Gastrocnemius medialis (tissue), 4 donors: ENCODE measurements around the gene CRK. TPM values are rescaled to one million over a fixed set of nuclear protein-coding genes. Genes with fewer than 3 reads are reported as not detected.
"Not testable (repeated sequence)": the region's sequence is repeated elsewhere in the genome, so short reads cannot be mapped to it uniquely, and the experiment has no call there.

Experiments
- ATAC-seq, 2 donors: fragments of 150-250 bp; one replicate each; pipeline ENCODE4 v1.9.1; 2016
- DNase-seq, 2 donors: peaks; one replicate each; pipeline ENCODE4 v3.0.0-alpha.2; 2019
- H3K27ac ChIP-seq, 4 donors: fragments of 200-600 bp; sonication (generic); 1 replicate in 1 of 4; 2 replicates in 3 of 4; pipeline ENCODE4 v1.5.1; 2016 to 2018; ENCODE audit warnings: mild to moderate bottlenecking in 2 of 4, moderate library complexity in 1 of 4
- H3K27me3 ChIP-seq, 3 donors: fragments of 200-600 bp; sonication (generic) in 2 of 3; 1 replicate in 1 of 3; 2 replicates in 2 of 3; pipeline versions ENCODE4 v1.5.1 to v1.6.0; 2016 to 2019; ENCODE audit warnings: mild to moderate bottlenecking in 1 of 3, moderate library complexity in 1 of 3
- H3K36me3 ChIP-seq, 2 donors: fragments of 200-600 bp; sonication (generic) in 1 of 2; one replicate each; pipeline ENCODE4 v1.5.1; 2017 to 2018
- H3K4me1 ChIP-seq, 2 donors: fragments of 200-600 bp; sonication (generic) in 1 of 2; one replicate each; pipeline ENCODE4 v1.5.1; 2016 to 2017; ENCODE audit warnings: mild to moderate bottlenecking in 2 of 2
- H3K4me3 ChIP-seq, 4 donors: fragments of 200-600 bp; sonication (generic) in 3 of 4; 1 replicate in 1 of 4; 2 replicates in 3 of 4; pipeline ENCODE4 v1.5.1; 2016 to 2019; ENCODE audit warnings: mild to moderate bottlenecking in 2 of 4
- H3K9me3 ChIP-seq, 3 donors: fragments of 200-600 bp; sonication (generic) in 2 of 3; 1 replicate in 1 of 3; 2 replicates in 2 of 3; pipeline ENCODE4 v1.5.1; 2016 to 2019
- CTCF ChIP-seq, 5 experiments: fragments of 450-650 bp in 3 of 5; fragments of 200-600 bp in 2 of 5; sonication (generic) in 2 of 5; IDR thresholded peaks in 4 of 5; conservative IDR thresholded peaks in 1 of 5; 1 replicate in 4 of 5; 2 replicates in 1 of 5; pipeline ENCODE4 v1.5.1; 2016 to 2019; ENCODE audit warnings: antibody characterized with exemption in 5 of 5, mild to moderate bottlenecking in 3 of 5, moderate library complexity in 3 of 5
- POLR2A ChIP-seq, 2 donors: fragments of 450-650 bp; IDR thresholded peaks; one replicate each; pipeline ENCODE4 v1.6.1; 2017; ENCODE audit warnings: antibody characterized with exemption in 2 of 2, mild to moderate bottlenecking in 2 of 2, moderate library complexity in 2 of 2
- in situ Hi-C, 4 donors: fragments of 200-750 bp; cut with MboI; loops; one replicate each; pipeline versions ENCODE4 v1.15.0 to v1.8.0; 2017; ENCODE audit warnings: low sequenced_read_pairs in 4 of 4
- intact Hi-C: fragments of 100-400 bp; cut with DNase I; formaldehyde crosslinking; loops from one replicate; pipeline ENCODE4 v1.15.1; 2023; ENCODE audit warnings: low total_unique reads
- total RNA-seq, 4 donors: library from RNA; depleted of rRNA; stranded (reverse); fragments of >200 nt; gene quantifications; one replicate each; pipeline versions ENCODE4 v1.1.0 to v1.2.3, GENCODE V29; 2016

Gene CRK
- total RNA-seq, 4 donors from 2014 or later = 48.6 to 64.6 (median 56.7) TPM

- peaks cover 90 to 91% of the 10 kb centered on the region in 2 donors for H3K4me1 ChIP-seq
- peak overlapping the region in 3 of 4 donors; percentile 21 to 35 (median 27) for H3K4me3 ChIP-seq
- intact Hi-C loops (no loop called here), in situ Hi-C loops (no loop called here)
- no peaks in the 10 kb centered on the region for H3K36me3 ChIP-seq
- H3K27ac ChIP-seq = peak overlapping the region; percentile 96 to 100 (median 98)
- ATAC-seq (no peak), DNase-seq (no peak)
- TF ChIP-seq POLR2A (IDR thresholded peaks at IDR 0.05) (no peak), CTCF (IDR thresholded peaks at IDR 0.05 in 4 of 5, conservative IDR thresholded peaks at IDR 0.05 in 1 of 5) (no peak)
- no peaks in the 10 kb centered on the region for H3K9me3 ChIP-seq
- no peaks in the 10 kb centered on the region for H3K27me3 ChIP-seq
These were observed 64.5 kb downstream of the CRK start for GRCh38 chr17:1391577-1391976.

DNA sequence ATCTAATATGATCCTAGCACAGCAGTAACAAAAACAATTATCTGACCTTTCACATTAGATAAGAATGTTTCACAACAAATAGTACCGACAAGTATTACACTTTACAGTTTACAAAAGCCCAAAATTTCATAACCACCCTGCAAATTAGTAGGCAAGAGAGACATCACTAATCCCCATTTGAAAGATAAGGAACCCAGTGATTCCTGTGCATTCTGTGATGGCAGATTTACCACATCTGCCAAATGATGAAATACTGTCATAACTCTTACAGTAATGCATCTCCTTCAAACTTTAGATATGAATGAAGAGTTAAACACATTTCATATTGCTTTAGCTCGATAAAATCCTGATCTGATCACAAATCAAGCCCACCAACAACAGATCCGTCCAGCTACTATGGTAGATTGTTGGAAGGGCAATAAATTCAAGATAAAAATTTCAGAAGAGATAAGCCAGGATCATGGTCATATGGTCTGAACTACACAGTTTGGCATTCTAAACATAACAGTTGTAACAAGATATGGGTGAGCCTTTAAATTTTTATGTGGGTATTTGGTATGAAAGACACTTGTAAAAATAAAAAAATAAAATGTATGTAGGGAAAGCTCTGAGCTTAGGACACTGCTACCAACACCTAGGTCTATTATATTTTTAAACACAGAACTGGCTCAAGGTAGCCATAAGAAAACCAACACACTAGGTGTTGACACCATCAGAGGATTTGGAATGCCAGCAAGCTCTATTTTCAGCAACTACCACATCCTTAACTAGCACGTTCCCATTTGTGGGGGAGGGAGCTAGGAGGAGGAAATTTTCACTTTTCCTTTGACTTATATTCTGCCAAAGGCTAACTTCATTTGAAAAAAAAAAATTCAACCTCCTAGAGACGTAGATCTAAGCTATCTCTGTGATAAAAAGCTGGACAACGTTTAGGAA lies 65.3 kb downstream of the CRK start:
- DNase-seq = peak; percentile 61 to 64
- Histone ChIP-seq H3K4me1 (peaks cover 94 to 98% of the 10 kb centered on the region in 2 donors), H3K27ac (peak overlapping the region; percentile 96 to 100 (median 98)), H3K9me3 (no peaks in the 10 kb centered on the region), H3K36me3 (no peaks in the 10 kb centered on the region), H3K27me3 (no peaks in the 10 kb centered on the region), H3K4me3 (peak overlapping the region; percentile 21 to 35 (median 25))
- TF ChIP-seq CTCF (IDR thresholded peaks at IDR 0.05 in 4 of 5, conservative IDR thresholded peaks at IDR 0.05 in 1 of 5) (no peak), POLR2A (IDR thresholded peaks at IDR 0.05) (peak in 1 of 2 donors; percentile 25)
- intact Hi-C loops (no loop called here), in situ Hi-C loops (no loop called here)
- peak; percentile 85 to 95 for ATAC-seq

DNA sequence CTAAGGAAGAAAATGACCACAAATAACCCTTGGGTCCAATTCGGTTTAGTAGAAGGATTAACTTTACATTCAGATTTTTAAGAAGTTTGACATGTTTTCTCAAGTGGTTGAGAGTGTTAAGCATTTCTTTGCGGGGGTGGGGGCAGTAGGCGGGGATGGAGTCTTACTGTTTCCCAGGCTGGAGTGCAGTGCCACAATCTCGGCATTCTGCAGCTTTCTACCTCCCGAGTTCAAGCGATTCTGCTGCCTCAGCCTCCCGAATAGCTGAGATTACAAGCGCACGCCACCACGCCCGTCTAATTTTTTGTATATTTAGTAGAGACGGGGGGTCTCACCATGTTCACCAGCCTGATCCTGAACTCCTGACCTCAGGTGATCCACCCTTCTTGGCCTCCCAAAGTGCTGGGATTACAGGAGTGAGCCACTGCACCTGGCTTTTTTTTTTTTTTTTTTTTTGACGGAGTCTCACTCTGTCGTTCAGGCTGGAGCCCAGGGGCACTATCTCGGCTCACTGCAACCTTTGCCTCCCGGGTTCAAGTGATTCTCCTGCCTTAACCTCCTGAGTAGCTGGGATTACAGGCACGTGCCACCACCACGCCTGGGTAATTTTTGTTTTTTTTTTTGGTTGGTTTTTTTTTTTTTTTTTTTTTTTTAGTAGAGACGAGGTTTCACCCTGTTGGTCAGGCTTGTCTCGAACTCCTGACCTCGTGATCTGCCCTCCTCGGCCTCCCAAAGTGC lies 68.4 kb downstream of the CRK start:
- Histone ChIP-seq H3K4me1 (peaks cover 94% of the 10 kb centered on the region in 2 donors), H3K27ac (peak overlapping the region; percentile 96 to 100 (median 98))
- intact Hi-C loops, H3K27me3 ChIP-seq, H3K4me3 ChIP-seq, H3K9me3 ChIP-seq, ATAC-seq, in situ Hi-C loops, H3K36me3 ChIP-seq, DNase-seq: not testable (repeated sequence)

GRCh38 chr17:1386675-1387190 lies 69.3 kb downstream of the CRK start:
- H3K27me3 ChIP-seq, H3K36me3 ChIP-seq, in situ Hi-C loops, DNase-seq, H3K9me3 ChIP-seq, H3K4me3 ChIP-seq, ATAC-seq, intact Hi-C loops: not testable (repeated sequence)
- peak overlapping the region; percentile 96 to 100 (median 98) for H3K27ac ChIP-seq
- H3K4me1 ChIP-seq = peaks cover 84% of the 10 kb centered on the region in 2 donors

- no peaks in the 10 kb centered on the region for H3K9me3 ChIP-seq
- ATAC-seq (no peak), DNase-seq (no peak)
- no peak overlapping the region for H3K4me3 ChIP-seq
- H3K27me3 ChIP-seq = no peaks in the 10 kb centered on the region
- intact Hi-C loops (no loop called here), in situ Hi-C loops (no loop called here)
- TF ChIP-seq CTCF (IDR thresholded peaks at IDR 0.05 in 4 of 5, conservative IDR thresholded peaks at IDR 0.05 in 1 of 5) = no peak
- TF ChIP-seq POLR2A (IDR thresholded peaks at IDR 0.05) = no peak
- peaks cover 81 to 82% of the 10 kb centered on the region in 2 donors for H3K4me1 ChIP-seq
- H3K36me3 ChIP-seq = no peaks in the 10 kb centered on the region
- H3K27ac ChIP-seq = peak overlapping the region; percentile 96 to 100 (median 98)
These were observed 69.8 kb downstream of the CRK start for GRCh38 chr17:1386265-1386664.
